HG02610 (cell line): ENCODE results near the gene C3.
"Not testable (repeated sequence)": the region's sequence is repeated elsewhere in the genome, so short reads cannot be mapped to it uniquely, and the experiment has no call there.

ENCODE experiments used
- ATAC-seq: cut with Tn5 transposase; IDR thresholded peaks from one replicate; pipeline ENCODE4 v1.9.1; 2021; ENCODE audit warnings: mild to moderate bottlenecking, moderate library complexity; ENCODE audit not compliant: unreplicated experiment

C3 gene

GRCh38 chr19:6720369-6721137 is at the start of gene C3:
TSS of gene C3 (minus strand) at chr19:6720650. CDS start at chr19:6720589, 61 bp downstream.
- no peak for ATAC-seq

GRCh38 chr19:6769006-6769619 is 48.7 kb upstream of the C3 start:
- ATAC-seq = no peak

- no peak for ATAC-seq
These were observed 47.9 kb upstream of the C3 start for GRCh38 chr19:6768236-6768785.

GRCh38 chr19:6767357-6768235 is 47.1 kb upstream of the C3 start, which contains the start of gene SH2D3A:
TSS of gene SH2D3A (minus strand) at chr19:6767435. CDS start at chr19:6763748, 3,687 bp downstream.
- ATAC-seq = peak; percentile 64

- peak; percentile 7 for ATAC-seq
These were observed 46.6 kb upstream of the C3 start for GRCh38 chr19:6767081-6767356.

- no peak for ATAC-seq
These were observed 46.1 kb upstream of the C3 start for GRCh38 chr19:6766357-6767080.

GRCh38 chr19:6765738-6766356 is 45.4 kb upstream of the C3 start:
- no peak for ATAC-seq

- ATAC-seq = not testable (repeated sequence)
These were observed 41.9 kb upstream of the C3 start for GRCh38 chr19:6762253-6762797.

GRCh38 chr19:6761053-6761676 is 40.7 kb upstream of the C3 start:
- no peak for ATAC-seq

- ATAC-seq = no peak
These were observed 40.2 kb upstream of the C3 start for GRCh38 chr19:6760606-6761005.

- no peak for ATAC-seq
These were observed 34.4 kb upstream of the C3 start for GRCh38 chr19:6754653-6755463.

- ATAC-seq = no peak
These were observed 33.7 kb upstream of the C3 start for GRCh38 chr19:6754136-6754535.

- peak; percentile 67 for ATAC-seq
These were observed 33.0 kb upstream of the C3 start for GRCh38 chr19:6753178-6754031.

- no peak for ATAC-seq
These were observed 32.1 kb upstream of the C3 start for GRCh38 chr19:6752256-6753177.

- ATAC-seq = no peak
These were observed 30.7 kb upstream of the C3 start for GRCh38 chr19:6751189-6751588.

- ATAC-seq = no peak
These were observed 29.6 kb upstream of the C3 start for GRCh38 chr19:6750062-6750461.

- not testable (repeated sequence) for ATAC-seq
These were observed 28.1 kb upstream of the C3 start for GRCh38 chr19:6748543-6748942.
